ENCODE data around the gene CCR2.

DNA sequence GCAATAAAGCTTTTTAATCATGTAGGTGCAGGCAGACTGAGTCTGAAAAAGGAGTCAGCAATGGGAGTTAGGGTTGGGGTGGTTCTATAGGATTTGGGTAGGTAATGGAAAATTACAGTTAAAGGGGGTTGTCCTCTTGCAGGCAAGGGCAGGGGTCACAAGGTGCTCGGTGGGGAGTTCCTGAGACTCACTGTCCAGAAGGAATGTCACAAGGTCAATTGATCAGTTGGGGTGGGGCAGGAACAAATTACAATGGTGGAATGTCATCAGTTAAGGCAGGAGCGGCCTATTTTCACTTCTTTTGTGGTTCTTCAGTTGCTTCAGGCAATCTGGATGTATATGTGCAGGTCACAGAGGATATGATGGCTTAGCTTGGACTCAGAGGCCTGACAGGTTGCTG is 39.1 kb downstream of the CCR2 start:
- TF ChIP-seq POLR2A (IDR thresholded peaks at IDR 0.05; ENCODE audit: low read length) (no peak), GATA1 (IDR thresholded peaks at IDR 0.05; ENCODE audit: low read depth, low read length) (no peak)
